Measurements from ENCODE around the gene FAM3A. TPM values are rescaled to one million over a fixed set of nuclear protein-coding genes. Genes with fewer than 3 reads are reported as not detected.

FAM3A gene
- total and polyA plus RNA-seq, 10 of the 15 experiments (the other 5 are each of a cell fraction or from before 2014, with no cell fraction given) = 0.29 to 21.1 (median 11.4) TPM

DNA sequence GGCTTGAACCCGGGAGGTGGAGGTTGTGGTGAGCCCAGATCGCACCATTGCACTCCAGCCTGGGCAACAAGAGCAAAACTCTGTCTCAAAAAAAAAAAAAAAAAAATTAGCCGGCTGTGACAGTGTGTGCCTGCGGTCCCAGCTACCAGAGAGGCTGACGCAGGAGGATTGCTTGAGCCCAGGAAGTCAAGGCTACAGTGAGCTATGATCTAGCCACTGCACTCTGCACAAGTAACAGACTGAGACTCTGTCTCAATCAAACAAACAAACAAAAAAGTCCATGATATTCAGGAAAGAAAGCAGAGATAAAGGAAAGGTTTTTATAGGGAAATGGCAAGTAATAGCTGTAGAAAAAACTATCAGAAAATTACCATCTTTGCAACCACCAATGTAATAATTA, 34.8 kb downstream of the FAM3A start:
- in situ Hi-C loops (cut with MboI) = no loop called here
- H3K27me3 ChIP-seq (replicated peaks in 1 of 2; ENCODE audit: control insufficient read depth in 2 of 2, insufficient read depth in 2 of 2, low read length in 1 of 2) = no peaks in the 10 kb centered on the region
- intact Hi-C loops (cut with micrococcal nuclease; ENCODE audit: unreplicated experiment) = no loop called here
- H3K27ac ChIP-seq (ENCODE audit: control insufficient read depth, insufficient read depth) = no peak overlapping the region
- WGBS (ENCODE audit: insufficient coverage, insufficient replicate concordance, low lambda C conversion rate, missing lambda C conversion rate) = 53% methylated on average over 4 of the region's 5 CpGs
- H2AFZ ChIP-seq (ENCODE audit: control insufficient read depth, low read depth, low read length) = no peak overlapping the region
- RAD21 ChIA-PET (ENCODE audit: unreplicated experiment) = no interaction called here
- ATAC-seq = no peak
- H3K9me3 ChIP-seq (replicated peaks; ENCODE audit: control insufficient read depth, insufficient read depth, low read length) = no peaks in the 10 kb centered on the region
- SMC1A ChIA-PET (ENCODE audit: uncharacterized antibody, unreplicated experiment) = interaction anchor here (0.9 kb wide), 1 partner anchor 46 kb away, joined by 5 read pairs; no protein-coding TSS in a partner anchor
- DNase-seq (ENCODE audit: low read depth, low spot score) = no peak
- BruUV-seq (replicated peaks) = no TSS peak
- H3K4me3 ChIP-seq = no peak overlapping the region
- peaks cover 16% of the 10 kb centered on the region for H3K79me2 ChIP-seq (ENCODE audit: control insufficient read depth, insufficient read depth, low read length)
- no peak overlapping the region for H3K9ac ChIP-seq (ENCODE audit: control insufficient read depth, insufficient read depth, low read length)
- peaks cover 8% of the 10 kb centered on the region; the same call in 1 of the 2 replicates for H3K4me1 ChIP-seq (ENCODE audit: control insufficient read depth, insufficient read depth, low read length)
- no peaks in the 10 kb centered on the region for H4K20me1 ChIP-seq (ENCODE audit: control insufficient read depth, insufficient read depth)
- CTCF ChIA-PET = interaction anchor here (1.2 to 2.5 kb wide), 2 partner anchors 46 to 107 kb away, joined by 3 to 8 read pairs; no protein-coding TSS in a partner anchor
- no peak overlapping the region for H3K4me2 ChIP-seq (ENCODE audit: control insufficient read depth, insufficient read depth)
- no peak for FAIRE-seq
- POLR2A ChIA-PET = interaction anchor here (0.6 to 1.4 kb wide), 4 partner anchors 8 to 69 kb away, joined by 3 to 5 read pairs (median 4); partner anchors contain the start of gene SLC10A3
- no peaks in the 10 kb centered on the region; a peak in 2 of 4 replicates for H3K36me3 ChIP-seq (ENCODE audit: control insufficient read depth in 2 of 2, insufficient read depth in 2 of 2, low read length in 1 of 2)
- TF ChIP-seq, protein P1, sequence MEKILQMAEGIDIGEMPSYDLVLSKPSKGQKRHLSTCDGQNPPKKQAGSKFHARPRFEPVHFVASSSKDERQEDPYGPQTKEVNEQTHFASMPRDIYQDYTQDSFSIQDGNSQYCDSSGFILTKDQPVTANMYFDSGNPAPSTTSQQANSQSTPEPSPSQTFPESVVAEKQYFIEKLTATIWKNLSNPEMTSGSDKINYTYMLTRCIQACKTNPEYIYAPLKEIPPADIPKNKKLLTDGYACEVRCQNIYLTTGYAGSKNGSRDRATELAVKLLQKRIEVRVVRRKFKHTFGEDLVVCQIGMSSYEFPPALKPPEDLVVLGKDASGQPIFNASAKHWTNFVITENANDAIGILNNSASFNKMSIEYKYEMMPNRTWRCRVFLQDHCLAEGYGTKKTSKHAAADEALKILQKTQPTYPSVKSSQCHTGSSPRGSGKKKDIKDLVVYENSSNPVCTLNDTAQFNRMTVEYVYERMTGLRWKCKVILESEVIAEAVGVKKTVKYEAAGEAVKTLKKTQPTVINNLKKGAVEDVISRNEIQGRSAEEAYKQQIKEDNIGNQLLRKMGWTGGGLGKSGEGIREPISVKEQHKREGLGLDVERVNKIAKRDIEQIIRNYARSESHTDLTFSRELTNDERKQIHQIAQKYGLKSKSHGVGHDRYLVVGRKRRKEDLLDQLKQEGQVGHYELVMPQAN (conservative IDR thresholded peaks at IDR 0.05) = no peak
- TF ChIP-seq, protein P2, sequence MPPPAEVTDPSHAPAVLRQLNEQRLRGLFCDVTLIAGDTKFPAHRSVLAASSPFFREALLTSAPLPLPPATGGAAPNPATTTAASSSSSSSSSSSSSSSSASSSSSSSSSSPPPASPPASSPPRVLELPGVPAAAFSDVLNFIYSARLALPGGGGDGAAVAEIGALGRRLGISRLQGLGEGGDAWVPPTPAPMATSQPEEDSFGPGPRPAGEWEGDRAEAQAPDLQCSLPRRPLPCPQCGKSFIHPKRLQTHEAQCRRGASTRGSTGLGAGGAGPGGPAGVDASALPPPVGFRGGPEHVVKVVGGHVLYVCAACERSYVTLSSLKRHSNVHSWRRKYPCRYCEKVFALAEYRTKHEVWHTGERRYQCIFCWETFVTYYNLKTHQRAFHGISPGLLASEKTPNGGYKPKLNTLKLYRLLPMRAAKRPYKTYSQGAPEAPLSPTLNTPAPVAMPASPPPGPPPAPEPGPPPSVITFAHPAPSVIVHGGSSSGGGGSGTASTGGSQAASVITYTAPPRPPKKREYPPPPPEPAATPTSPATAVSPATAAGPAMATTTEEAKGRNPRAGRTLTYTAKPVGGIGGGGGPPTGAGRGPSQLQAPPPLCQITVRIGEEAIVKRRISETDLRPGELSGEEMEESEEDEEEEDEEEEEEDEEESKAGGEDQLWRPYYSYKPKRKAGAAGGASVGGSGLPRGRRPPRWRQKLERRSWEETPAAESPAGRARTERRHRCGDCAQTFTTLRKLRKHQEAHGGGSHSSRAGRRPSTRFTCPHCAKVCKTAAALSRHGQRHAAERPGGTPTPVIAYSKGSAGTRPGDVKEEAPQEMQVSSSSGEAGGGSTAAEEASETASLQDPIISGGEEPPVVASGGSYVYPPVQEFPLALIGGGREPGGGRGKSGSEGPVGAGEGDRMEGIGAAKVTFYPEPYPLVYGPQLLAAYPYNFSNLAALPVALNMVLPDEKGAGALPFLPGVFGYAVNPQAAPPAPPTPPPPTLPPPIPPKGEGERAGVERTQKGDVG (CRISPR knock-in tag; IDR thresholded peaks at IDR 0.05) = no peak
- TF ChIP-seq TCF3 (IDR thresholded peaks at IDR 0.05; ENCODE audit: borderline replicate concordance, insufficient read depth, low read depth, low read length) (no peak), TAF1 (IDR thresholded peaks at IDR 0.05; ENCODE audit: borderline replicate concordance, low read depth, low read length) (no peak), RBBP5 (conservative IDR thresholded peaks at IDR 0.05) (no peak), CREB1 (IDR thresholded peaks at IDR 0.05; ENCODE audit: low read depth) (no peak), NRF1 (conservative IDR thresholded peaks at IDR 0.05; ENCODE audit: low read depth, low read length) (no peak), EP300 (IDR thresholded peaks at IDR 0.05; ENCODE audit: borderline replicate concordance in 1 of 2, control insufficient read depth in 1 of 2, low read depth in 2 of 2, low read length in 2 of 2) (no peak), ZNF274 (IDR thresholded peaks at IDR 0.05; ENCODE audit: insufficient read depth, insufficient read length) (no peak), BRCA1 (IDR thresholded peaks at IDR 0.05; ENCODE audit: low read depth, low read length) (no peak)
- TF ChIP-seq, protein P3, sequence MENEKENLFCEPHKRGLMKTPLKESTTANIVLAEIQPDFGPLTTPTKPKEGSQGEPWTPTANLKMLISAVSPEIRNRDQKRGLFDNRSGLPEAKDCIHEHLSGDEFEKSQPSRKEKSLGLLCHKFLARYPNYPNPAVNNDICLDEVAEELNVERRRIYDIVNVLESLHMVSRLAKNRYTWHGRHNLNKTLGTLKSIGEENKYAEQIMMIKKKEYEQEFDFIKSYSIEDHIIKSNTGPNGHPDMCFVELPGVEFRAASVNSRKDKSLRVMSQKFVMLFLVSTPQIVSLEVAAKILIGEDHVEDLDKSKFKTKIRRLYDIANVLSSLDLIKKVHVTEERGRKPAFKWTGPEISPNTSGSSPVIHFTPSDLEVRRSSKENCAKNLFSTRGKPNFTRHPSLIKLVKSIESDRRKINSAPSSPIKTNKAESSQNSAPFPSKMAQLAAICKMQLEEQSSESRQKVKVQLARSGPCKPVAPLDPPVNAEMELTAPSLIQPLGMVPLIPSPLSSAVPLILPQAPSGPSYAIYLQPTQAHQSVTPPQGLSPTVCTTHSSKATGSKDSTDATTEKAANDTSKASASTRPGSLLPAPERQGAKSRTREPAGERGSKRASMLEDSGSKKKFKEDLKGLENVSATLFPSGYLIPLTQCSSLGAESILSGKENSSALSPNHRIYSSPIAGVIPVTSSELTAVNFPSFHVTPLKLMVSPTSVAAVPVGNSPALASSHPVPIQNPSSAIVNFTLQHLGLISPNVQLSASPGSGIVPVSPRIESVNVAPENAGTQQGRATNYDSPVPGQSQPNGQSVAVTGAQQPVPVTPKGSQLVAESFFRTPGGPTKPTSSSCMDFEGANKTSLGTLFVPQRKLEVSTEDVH (IDR thresholded peaks at IDR 0.05; ENCODE audit: low read depth, partially characterized antibody) = no peak
- TF ChIP-seq, protein P4, sequence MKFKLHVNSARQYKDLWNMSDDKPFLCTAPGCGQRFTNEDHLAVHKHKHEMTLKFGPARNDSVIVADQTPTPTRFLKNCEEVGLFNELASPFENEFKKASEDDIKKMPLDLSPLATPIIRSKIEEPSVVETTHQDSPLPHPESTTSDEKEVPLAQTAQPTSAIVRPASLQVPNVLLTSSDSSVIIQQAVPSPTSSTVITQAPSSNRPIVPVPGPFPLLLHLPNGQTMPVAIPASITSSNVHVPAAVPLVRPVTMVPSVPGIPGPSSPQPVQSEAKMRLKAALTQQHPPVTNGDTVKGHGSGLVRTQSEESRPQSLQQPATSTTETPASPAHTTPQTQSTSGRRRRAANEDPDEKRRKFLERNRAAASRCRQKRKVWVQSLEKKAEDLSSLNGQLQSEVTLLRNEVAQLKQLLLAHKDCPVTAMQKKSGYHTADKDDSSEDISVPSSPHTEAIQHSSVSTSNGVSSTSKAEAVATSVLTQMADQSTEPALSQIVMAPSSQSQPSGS (IDR thresholded peaks at IDR 0.05; ENCODE audit: low read length) = no peak
- TF ChIP-seq, protein P5, sequence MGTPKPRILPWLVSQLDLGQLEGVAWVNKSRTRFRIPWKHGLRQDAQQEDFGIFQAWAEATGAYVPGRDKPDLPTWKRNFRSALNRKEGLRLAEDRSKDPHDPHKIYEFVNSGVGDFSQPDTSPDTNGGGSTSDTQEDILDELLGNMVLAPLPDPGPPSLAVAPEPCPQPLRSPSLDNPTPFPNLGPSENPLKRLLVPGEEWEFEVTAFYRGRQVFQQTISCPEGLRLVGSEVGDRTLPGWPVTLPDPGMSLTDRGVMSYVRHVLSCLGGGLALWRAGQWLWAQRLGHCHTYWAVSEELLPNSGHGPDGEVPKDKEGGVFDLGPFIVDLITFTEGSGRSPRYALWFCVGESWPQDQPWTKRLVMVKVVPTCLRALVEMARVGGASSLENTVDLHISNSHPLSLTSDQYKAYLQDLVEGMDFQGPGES (IDR thresholded peaks at IDR 0.05) = no peak
